Measurements from ENCODE around the gene PSD4.

DNA sequence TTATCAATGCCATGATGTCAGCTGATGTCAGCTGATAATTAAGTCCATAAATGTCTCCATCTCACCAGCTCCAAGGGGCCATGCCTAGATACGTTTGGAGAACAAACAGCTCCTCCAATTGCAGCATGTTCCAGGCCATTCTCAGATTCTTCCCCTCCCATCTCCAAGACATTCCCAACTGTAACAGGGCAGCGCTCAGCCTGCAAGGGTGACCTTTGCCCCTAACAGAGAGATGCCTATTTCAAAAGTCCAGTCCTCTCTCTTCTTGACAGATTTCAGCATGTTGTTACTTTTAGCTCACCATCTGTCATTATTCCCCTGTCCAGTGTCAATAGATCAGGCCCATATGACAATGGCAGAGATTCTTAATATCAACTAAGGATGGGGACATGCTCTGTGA, 9.9 kb downstream of the PSD4 start:
- TF ChIP-seq, protein P1, sequence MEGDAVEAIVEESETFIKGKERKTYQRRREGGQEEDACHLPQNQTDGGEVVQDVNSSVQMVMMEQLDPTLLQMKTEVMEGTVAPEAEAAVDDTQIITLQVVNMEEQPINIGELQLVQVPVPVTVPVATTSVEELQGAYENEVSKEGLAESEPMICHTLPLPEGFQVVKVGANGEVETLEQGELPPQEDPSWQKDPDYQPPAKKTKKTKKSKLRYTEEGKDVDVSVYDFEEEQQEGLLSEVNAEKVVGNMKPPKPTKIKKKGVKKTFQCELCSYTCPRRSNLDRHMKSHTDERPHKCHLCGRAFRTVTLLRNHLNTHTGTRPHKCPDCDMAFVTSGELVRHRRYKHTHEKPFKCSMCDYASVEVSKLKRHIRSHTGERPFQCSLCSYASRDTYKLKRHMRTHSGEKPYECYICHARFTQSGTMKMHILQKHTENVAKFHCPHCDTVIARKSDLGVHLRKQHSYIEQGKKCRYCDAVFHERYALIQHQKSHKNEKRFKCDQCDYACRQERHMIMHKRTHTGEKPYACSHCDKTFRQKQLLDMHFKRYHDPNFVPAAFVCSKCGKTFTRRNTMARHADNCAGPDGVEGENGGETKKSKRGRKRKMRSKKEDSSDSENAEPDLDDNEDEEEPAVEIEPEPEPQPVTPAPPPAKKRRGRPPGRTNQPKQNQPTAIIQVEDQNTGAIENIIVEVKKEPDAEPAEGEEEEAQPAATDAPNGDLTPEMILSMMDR (IDR thresholded peaks at IDR 0.05; ENCODE audit: low read length) = no peak
- TF ChIP-seq EZH2phosphoT487 (IDR thresholded peaks at IDR 0.05; ENCODE audit: low read length) (no peak), EZH2 (optimal IDR thresholded peaks at IDR 0.05; ENCODE audit: low read depth, low read length) (no peak)
